ENCODE measurements around the gene TMEM219. TPM values are rescaled to one million over a fixed set of nuclear protein-coding genes. Genes with fewer than 3 reads are reported as not detected.
"Not testable (repeated sequence)": the region's sequence is repeated elsewhere in the genome, so short reads cannot be mapped to it uniquely, and the experiment has no call there.

Gene TMEM219
- polyA plus RNA-seq, 3 donors: 93.1 to 107 (median 96.3) TPM

DNA sequence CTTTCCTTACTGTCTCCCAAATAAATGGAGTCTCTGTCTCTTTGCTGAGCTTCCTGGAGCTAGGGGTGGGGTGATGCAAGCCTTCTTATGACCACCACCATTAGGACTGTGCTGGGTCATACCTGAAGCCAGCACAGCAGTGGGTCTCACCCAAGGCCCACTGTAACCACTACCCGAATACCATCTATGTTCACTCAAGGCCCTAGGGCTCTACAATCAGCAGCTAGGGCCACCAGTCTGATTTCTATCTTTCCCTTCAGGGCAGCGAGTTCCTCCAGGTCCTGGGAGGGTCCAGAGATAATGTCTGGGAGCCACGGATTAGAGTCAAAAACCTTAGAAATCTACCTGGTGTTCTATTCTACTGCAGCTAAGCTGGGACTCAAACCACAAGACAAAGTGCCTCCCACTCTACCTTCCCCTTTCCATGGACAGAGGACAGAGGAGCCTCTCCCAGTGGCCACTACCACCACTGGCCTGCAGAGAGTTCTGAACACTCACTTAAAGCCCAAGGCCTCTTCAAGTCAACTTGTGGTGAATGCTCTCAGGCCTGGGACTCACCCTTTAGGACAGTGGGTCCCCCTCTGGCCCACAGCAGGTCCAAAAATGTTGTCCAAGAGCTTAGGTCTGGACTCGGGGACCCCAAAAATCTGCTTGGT is 10.9 kb upstream of the TMEM219 start:
- no peak for DNase-seq (ENCODE audit: low read depth in 3 of 3, low spot score in 2 of 3)

GRCh38 chr16:29951625-29952365 is 10.1 kb upstream of the TMEM219 start:
- DNase-seq (ENCODE audit: low read depth in 3 of 3, low spot score in 2 of 3): no peak

GRCh38 chr16:29958756-29959155 is 3.1 kb upstream of the TMEM219 start:
- no peak for DNase-seq (ENCODE audit: low read depth in 3 of 3, low spot score in 2 of 3)

DNA sequence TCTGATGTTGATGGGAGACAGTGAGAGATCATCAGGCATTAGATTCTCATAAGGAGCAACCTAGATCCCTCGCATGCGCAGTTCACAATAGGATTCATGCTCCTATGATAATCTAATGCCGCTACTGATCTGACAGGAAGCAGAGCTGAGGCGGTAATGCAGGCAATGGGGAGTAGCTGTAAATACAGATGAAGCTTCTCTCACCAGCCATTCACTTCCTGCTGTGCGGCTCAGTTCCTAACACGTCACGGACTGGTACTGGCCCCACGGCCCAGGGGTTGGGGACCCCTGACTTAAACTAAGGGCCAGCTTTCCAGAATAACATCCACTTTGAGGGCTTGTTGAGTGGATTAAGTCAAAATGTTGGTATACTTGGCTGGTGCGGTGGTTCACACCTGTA is 2.6 kb upstream of the TMEM219 start:
- DNase-seq (ENCODE audit: low read depth in 3 of 3, low spot score in 2 of 3): no peak

- not testable (repeated sequence) for DNase-seq (ENCODE audit: low read depth in 3 of 3, low spot score in 2 of 3)
These were observed 2.1 kb upstream of the TMEM219 start for GRCh38 chr16:29959821-29960220.

DNA sequence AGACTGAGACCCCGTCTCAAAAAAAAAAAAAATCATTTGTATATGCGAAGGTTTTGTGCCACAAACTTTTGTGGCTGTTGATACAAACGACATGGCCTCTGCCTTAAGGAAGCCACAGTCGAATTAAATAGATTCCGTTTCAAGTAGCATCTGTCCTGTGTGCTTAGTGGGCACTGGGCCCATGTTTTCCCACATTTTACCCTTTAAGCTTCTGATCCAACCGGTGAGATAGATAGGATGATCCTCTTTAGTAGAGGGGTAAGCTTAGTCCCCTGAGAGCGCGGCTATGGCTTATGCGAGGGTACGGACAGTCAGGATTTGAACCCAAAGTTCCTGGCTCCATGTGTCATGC is 776 bp upstream of the TMEM219 start:
- no peak for DNase-seq (ENCODE audit: low read depth in 3 of 3, low spot score in 2 of 3)

DNA sequence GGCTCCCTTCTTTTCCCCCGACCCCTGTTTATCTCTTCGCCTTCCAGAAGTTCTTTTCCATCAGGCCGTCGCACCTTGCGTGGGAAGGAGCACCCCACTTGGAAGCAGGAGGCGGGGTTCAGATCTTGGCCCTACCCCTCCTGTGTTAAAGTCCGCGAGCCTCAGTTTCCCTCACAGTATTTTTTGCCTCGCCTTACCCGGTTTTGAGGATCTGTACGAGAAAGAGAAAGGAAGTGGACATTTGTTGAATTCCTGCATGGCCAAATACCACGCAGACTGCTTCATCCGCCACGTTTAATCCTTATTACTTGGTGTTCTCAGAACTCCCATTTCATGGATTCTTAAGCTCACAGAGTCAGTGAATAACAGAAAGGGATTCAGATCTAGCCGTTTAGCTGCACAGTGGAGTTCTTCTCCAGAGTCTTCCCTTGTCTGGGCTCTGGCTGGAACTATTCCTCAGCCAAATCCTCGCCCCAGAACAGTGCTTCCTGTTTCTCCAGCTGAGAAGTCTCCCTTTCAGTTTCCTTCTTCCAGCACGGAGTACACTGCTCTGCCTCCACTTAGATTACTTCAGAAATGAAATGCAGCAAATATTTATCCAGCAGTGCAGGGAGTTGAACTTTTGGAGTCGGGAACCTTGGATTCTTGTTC is 590 bp downstream of the TMEM219 start:
- no peak for DNase-seq (ENCODE audit: low read depth in 3 of 3, low spot score in 2 of 3)

DNA sequence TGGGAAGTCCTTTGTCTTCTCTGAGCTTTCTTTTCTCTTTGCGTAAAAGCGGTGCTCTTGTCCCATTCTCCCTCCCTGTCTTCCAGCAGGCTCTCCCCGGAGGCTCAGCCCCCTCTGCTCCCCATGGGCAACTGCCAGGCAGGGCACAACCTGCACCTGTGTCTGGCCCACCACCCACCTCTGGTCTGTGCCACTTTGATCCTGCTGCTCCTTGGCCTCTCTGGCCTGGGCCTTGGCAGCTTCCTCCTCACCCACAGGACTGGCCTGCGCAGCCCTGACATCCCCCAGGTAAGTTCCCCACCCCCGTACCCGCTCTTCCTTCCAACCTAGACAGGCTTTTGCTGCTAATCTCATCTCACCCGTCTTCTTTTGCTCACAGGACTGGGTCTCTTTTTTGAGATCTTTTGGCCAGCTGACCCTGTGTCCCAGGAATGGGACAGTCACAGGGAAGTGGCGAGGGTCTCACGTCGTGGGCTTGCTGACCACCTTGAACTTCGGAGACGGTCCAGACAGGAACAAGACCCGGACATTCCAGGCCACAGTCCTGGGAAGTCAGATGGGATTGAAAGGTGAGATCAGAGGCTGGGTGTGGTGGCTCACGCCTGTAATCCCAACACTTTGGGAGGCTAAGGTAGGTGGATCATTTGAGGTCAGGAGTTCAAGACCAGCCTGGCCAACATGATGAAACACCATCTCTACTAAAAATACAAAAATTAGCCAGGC is 1.3 kb downstream of the TMEM219 start:
- no peak for DNase-seq (ENCODE audit: low read depth in 3 of 3, low spot score in 2 of 3)

DNA sequence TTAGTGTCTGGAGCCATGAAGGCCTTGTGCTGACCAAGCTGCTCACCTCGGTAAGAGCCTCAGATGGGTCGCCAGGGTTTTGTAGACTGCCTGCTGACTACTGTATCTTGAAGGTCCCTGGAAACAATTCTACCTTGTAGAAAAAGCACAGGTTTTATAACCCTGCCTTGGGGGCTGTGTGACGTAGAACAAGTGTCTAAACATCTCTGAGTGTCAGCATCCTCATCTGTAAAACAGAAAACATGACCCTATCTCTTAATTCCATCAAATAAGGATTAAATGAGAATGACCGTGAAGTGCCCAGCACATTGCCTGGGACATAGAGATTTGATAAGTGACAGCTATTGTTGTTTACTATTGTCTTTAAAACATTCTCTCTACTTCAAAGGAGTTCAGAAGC is 6.3 kb downstream of the TMEM219 start:
- no peak for DNase-seq (ENCODE audit: low read depth in 3 of 3, low spot score in 2 of 3)

GRCh38 chr16:29971304-29971703 is 9.4 kb downstream of the TMEM219 start:
- no peak for DNase-seq (ENCODE audit: low read depth in 3 of 3, low spot score in 2 of 3)

GRCh38 chr16:29972500-29972899 is 10.6 kb downstream of the TMEM219 start:
- DNase-seq (ENCODE audit: low read depth in 3 of 3, low spot score in 2 of 3): no peak

DNA sequence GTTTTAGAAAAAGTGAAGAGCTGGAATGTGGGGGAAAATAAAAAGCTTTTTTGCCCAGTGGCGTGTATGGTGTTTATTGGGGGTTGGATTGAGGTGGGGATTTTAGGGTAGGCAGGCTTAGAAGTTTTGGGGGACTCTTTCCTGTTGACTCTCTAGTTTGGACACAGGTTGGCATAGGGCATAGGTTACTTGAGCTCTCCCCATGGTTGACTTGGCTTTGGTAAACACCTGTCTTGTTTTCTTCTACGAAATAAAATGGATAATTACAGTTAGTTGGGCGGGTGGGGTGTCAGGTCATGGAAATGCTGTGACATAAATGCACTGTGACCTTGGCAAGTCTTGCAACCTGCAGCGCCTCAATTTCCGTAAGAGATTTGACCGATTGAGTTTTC is 11.1 kb downstream of the TMEM219 start:
- no peak for DNase-seq (ENCODE audit: low read depth in 3 of 3, low spot score in 2 of 3)

- DNase-seq (ENCODE audit: low read depth in 3 of 3, low spot score in 2 of 3): peak; percentile 92 to 97 (median 97)
These were observed 11.7 kb downstream of the TMEM219 start, which contains the start of gene TAOK2 for GRCh38 chr16:29973384-29974246. TAOK2 (plus strand) TSS chr16:29973868; CDS start chr16:29977773, 3,905 bp downstream.

- DNase-seq (ENCODE audit: low read depth in 3 of 3, low spot score in 2 of 3): no peak
These were observed 12.6 kb downstream of the TMEM219 start for GRCh38 chr16:29974291-29975133.

DNA sequence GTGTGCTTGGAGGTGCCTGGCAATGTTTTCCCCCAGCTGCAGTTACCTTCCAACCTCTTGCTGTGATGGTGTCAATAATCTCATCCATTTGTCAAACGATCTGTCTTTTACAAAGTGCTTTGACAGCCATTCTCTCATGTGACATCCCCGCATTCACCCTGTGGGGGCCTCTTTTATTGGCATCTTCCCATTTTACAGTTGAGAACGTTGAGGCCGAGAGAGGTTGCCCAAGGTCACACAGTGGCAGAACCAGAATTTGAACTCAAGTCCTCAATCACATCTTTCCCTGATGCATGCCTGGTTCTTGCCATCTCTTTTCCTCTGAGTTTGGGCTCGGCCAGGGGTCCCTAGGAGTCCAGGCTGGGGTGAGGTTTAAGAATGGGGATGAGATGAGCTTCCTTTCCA is 13.3 kb downstream of the TMEM219 start:
- no peak for DNase-seq (ENCODE audit: low read depth in 3 of 3, low spot score in 2 of 3)

DNA sequence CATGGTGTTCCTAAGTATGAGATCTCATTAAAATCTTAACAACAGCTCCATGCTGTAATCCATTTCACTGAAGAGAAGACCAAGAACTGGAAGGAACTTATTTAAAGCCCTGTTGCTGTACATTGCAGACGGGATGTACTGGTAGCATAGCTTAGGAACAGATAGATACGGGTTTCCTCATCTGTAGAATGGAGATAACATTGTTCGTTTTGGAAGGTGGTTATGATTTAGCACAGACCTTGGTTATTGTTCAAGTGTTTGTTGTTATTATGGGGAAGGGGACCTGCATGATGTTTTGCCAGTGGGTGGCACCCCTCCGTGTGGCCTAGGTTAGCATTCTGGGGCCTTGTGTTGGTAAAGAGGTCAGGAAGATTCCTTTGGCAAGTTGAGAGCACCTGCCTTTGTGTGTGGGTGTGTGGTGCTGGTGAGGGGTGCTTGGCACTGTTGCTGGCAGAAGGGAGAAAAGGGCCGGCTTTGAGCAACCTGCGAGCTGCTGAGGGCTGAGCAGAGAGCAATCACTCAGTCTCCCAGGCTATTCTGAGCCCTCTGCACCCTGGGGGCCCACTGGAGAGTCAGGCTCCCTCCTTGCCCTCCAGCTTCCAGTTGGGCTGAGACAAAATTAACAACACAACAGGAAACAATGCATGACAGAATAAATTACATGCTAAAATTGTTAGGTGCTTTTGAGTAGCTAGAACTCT is 14.1 kb downstream of the TMEM219 start:
- DNase-seq (ENCODE audit: low read depth in 3 of 3, low spot score in 2 of 3): no peak

DNA sequence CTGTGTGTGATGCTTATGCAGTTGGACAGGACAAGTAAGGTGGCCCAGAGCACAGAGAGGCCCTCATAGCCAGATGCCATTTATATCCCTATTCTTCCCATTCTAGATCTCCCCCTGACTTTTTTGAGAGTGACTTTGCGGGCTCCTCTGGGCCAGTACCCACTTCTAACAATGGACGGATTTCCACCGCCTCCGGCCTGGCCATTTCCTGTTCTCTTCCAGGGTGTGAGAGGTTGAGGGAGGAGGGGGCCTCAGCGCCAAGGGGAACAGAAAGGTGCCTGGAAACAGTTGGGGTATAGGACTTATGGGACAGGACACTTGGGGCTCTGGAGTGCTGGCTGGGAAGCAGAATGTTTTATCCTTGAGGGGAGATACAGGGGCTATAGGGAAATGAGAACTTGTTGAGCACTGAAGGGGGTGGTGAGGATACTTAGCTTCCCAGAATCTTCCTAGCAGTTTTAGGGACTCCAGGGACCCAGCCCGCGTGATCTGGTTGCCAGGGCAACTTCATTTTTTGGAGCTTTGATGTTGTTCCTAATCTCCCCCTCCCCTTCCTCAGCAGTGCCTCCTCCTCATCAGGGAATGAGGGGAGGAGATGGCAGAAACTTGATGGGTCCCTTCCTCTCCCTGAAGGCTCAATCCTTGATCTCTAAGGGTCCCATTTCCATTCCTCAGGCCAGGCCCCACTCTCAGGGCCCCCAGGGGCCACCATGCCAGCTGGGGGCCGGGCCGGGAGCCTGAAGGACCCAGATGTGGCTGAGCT is 15.4 kb downstream of the TMEM219 start:
- DNase-seq (ENCODE audit: low read depth in 3 of 3, low spot score in 2 of 3): no peak

DNA sequence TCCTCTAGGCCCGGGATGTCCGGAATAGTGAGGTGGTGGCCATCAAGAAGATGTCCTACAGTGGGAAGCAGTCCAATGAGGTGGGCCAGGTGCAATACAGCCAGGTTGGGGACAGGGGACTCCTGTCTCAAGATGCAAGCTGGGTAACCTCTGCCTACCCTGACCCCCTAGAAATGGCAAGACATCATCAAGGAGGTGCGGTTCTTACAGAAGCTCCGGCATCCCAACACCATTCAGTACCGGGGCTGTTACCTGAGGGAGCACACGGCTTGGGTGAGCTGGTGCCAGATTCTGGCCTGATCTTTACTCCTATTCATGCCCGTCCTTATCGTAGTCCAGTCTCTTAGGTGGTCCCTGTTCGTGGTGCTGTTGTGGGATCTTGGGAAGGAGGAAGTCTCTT is 16.2 kb downstream of the TMEM219 start:
- no peak for DNase-seq (ENCODE audit: low read depth in 3 of 3, low spot score in 2 of 3)

Data from right renal cortex interstitium (tissue), 3 donors.